Peyer's patch (tissue), 4 donors: ENCODE results near the gene WDR7.

ENCODE experiments used
- CTCF ChIP-seq, 6 experiments: fragments of 450-650 bp in 4 of 6; fragments of 200-600 bp in 2 of 6; sonication (generic) in 1 of 6; IDR thresholded peaks; one replicate each; pipeline ENCODE4 v1.5.1; 2017 to 2019; ENCODE audit warnings: antibody characterized with exemption in 6 of 6, mild to moderate bottlenecking in 3 of 6, moderate library complexity in 1 of 6
- POLR2A ChIP-seq, 2 donors: fragments of 450-650 bp; IDR thresholded peaks; one replicate each; pipeline ENCODE4 v1.5.1; 2017; ENCODE audit warnings: antibody characterized with exemption in 2 of 2, mild to moderate bottlenecking in 2 of 2, moderate library complexity in 2 of 2

- TF ChIP-seq CTCF (IDR thresholded peaks at IDR 0.05) (no peak), POLR2A (IDR thresholded peaks at IDR 0.05) (no peak)
These were observed 69.9 kb downstream of the WDR7 start for GRCh38 chr18:56721031-56721430.
